ENCODE data around the gene BLID. TPM values are rescaled to one million over a fixed set of nuclear protein-coding genes. Genes with fewer than 3 reads are reported as not detected.
A peak's percentile ranks its signal among the peaks of the same experiment; 100 is the strongest.

The BLID gene
- total and polyA plus RNA-seq, 10 of the 15 experiments (the other 5 are each of a cell fraction or from before 2014, with no cell fraction given) = not detected

MicroRNA genes within 50 kb of the gene (microRNA counts, 767-probe panel; counts per million panel counts)
- 5,641 counts per million, percentile 99 among the panel's probes with 10 or more counts for microRNA hsa-let-7a-5p
- microRNA hsa-miR-100-5p = 2,194 counts per million, percentile 79 among the panel's probes with 10 or more counts
- 3,936 counts per million, percentile 95 among the panel's probes with 10 or more counts for microRNA hsa-miR-125b-5p

Small RNA genes lying within 50 kb of the gene (microRNA-seq; reads per million reads assigned to microRNA genes)
- gene MIR100 (50.8 reads per million, percentile 67 among the genes with 10 or more reads in this experiment), gene MIR125B1 (0.56 reads per million), gene MIRLET7A2 (119 reads per million, percentile 75 among the genes with 10 or more reads in this experiment)

Small RNA genes lying within 50 kb of the gene (small RNA-seq; reads per million reads assigned to genes)
- gene MIR100 = 1.2 reads per million, percentile 38 among the genes with 10 or more reads in this experiment
- 0.59 reads per million, percentile 14 among the genes with 10 or more reads in this experiment for gene MIR125B1
- gene MIRLET7A2 = 1.1 reads per million, percentile 34 among the genes with 10 or more reads in this experiment
